ENCODE results near the gene CSNK2A3.
"Not testable (repeated sequence)": the region's sequence is repeated elsewhere in the genome, so short reads cannot be mapped to it uniquely, and the experiment has no call there.

Gene CSNK2A3

DNA sequence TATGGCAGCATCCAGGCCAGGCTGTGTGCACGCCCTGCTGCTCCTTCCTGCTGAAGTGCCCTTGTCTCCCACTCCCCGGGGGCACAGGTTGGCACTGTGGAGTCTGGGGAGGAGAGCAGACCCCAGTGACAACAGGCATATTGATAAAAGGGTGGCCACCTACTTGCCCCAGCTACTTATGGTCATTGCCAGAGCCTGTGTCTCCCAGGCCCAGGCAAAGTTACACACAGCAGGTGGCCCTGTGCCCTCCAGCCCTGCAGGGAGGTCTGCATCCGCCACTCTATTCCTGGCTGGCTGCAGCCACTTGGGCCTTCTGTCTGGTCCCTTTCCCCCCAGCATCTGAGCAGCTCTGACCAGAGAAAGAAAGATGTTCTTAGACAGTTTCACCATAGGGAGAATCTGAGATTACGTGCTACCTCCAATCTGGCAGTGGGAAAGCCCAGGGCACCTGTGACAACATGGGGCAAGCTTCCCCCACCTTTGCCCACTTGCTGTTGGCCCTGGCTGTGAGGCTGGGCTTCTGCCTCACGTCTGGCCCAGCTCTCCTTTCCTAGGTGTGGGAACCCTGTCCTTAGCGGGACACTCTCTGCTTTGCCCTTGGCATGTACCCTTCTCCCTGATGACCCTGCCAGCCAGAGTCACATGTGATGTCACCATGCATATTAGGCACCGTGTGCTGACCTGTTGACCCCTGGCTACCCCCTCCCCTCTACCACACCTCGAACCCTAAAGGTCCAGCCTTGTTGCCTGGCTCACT, 25.3 kb upstream of the CSNK2A3 start:
- DNase-seq: no peak

DNA sequence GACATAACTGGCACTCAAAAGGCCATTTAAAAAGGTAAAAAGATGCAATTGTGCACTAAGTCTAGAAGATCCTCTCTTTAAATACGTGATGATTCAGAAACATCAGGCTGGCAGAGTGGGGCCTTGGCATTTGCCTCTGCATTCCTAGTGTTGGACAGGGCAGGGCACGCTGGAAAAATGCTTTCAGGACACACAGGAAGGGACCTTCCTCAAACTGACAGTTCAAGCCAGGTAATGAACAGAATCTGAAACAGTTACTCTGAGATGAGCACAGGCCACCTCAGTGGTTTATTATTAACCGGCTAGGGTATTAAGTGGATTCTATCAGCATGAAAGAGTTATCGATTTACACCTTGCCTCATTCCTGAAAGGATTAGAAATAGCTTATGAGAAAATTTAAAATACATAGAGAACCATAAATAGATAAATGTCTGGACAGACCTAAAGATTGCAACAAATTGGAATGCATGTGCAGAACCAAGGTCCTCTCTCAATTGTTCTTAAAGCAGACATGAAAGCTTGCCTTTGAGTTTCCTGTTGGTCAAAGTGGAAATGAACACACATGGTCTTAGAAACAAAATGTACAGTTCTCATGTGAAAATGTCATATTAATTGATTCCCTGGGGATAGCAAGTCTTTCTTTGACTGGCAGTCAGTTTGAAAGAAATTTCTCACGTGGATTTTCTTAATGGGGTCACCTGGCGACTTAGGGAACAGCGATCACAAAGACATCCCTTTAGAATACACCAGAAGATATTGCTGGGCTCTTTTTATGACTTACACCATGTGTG, 21.5 kb upstream of the CSNK2A3 start:
- DNase-seq: no peak

DNA sequence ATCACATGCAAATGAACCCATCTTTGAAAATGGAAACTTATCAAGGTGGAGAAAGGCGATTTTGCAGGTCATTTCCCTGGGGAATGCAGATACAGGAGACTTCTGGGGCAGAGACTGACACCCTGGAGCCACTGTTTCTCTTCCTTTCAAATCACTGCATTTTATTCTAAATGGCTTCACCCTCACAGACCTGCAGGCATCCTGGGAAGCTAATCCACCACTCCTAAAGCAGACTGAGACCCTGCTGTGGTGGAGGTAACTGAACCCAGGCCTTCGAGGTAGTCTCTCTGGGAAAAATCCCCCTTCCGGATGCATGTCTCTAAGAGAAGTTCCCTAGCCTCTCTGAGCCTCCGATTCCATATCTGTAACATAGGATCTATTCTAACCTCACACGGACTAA, 20.9 kb upstream of the CSNK2A3 start:
- DNase-seq: no peak

DNA sequence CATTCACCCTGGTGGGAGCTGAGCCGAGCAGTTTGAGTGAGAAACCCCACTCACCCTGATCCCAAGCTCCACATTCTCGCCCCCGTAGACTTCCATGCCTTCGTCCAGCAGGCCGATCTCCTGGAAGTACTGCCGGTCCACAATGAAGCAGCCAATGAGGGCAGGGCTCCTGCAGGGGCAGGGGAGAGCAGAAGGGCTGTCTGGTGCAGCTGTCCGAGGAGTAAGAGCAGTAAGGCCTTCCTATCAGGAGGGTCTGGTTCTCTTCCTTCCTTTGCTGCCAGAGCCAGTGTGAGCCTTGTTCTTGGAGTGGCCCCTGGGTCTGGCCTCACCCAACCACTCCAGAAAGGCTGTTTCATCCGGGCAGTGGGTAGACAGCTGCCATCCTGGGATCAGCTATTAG, 19.4 kb upstream of the CSNK2A3 start:
- DNase-seq: no peak

DNA sequence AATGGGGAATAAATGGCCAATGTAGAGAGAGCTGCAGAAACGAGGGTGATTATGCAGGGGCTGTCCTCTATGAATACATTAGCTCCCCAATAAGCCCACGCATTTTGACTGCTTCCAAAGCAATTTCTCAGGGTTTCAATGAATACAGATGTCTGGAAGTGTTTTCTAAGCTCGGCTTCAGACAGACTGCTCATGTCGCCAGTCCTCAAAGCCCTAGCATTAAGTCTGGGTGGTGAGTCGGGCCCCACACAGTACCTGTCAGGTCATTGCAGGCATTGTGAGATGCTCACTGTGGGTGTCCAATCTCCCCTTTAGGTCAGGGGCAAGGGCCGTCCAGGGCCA, 17.9 kb upstream of the CSNK2A3 start:
- no peak for DNase-seq

DNA sequence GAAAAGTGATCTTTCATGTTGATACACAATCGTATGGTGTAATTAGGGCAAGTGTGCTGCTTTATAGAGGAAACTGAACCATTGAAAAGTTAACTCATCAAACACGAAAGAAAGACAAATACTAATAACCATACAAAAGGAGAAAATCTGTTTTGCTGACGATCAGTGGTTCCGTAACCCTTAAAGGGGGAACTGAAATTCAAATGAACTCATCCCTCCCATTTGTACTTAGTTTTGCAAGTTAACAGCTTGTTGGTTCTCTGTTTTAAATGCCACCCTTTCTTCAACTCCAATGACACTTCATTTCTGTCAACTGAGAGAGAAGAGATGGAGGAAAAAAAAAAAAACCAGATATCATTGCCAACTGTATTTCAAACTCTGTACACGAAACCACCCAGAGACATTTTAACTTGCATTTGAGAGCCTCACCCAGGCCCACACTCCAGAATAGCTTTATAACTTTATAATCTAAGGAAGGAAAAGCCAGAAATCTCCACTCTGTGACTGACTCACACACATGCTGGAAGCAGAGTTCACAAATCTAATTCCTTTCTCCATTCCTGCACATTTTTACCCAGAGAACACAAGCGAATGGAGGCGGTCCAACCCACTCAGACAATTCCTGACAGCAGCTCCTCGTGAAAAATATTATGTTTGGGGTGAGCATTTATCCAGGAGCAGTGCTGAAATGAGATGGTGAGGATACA, 17.4 kb upstream of the CSNK2A3 start:
- DNase-seq: no peak

DNA sequence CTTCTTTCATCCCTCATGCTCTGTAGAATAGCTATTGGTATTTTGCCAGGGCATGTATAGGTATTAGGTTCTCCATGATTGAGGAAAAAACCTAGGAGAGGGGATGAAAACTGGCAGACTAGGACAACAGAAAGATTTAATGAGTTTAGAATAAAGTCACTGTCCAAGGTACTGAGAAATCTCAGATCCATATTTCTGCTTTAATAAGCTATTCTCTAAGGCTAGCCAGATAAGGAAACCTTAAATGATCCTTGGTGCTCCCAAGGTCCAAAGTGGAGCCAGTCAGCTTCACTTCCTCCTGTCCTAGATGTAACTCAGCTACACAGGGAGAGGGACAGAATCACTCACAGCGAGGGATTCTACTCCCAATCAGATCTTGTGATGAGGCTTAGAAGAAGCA, 13.7 kb upstream of the CSNK2A3 start:
- no peak for DNase-seq

DNA sequence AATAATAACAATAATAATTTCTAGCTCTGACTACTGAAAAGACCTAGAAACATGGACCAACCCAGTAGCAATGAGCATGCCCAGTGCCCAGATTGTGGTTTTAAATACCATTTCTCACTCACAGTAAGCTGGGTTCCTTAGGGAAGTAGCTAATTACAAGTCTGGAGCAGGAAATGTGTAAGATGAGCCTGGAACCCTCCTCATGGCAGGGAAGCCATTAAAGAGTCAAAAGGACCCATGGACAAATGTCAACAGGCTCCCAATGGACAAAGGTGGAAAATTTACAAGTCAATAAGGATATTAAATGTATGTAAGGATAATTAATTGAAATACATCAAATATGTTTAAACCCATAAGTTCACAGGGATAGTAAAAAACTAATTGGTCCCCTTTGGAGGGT, 10.6 kb upstream of the CSNK2A3 start:
- no peak for DNase-seq

DNA sequence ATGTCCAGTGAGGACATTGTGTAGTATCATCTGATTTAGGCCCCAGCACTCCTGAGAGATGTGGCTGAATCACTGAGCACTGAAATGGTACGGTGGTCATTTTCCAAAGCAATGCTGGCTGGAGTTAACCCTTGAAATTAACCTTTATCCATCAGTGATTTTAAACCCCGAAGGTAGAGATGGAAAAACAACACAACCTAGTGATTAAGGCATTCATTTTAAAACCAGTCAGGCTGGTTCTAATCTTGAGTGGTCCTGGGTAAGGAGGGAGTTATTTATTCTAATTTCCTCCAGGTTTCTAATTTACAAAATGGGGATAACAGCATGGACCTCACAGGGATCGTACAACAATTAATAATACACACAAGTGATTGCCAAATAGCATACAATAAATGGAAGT, 6.6 kb upstream of the CSNK2A3 start:
- no peak for DNase-seq

DNA sequence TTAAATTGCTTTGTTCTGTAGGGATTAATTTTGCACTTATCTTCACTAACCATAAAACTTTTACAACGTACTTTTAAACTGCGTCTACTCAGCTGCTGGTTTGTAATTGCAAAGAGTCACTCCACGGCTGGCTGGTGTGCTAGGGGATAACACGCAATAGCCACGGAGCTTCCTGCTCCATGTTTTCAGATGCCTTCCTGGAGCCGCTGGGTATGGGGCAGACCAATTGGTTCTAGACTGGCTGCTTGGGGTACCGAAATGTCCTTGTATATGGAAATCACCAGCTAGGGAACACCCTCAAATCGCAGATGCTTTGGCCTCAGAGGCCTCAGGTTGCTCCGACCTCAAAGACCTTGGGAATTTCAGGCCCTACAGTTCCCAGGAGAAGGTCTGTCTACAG, 3.8 kb upstream of the CSNK2A3 start:
- DNase-seq: no peak

DNA sequence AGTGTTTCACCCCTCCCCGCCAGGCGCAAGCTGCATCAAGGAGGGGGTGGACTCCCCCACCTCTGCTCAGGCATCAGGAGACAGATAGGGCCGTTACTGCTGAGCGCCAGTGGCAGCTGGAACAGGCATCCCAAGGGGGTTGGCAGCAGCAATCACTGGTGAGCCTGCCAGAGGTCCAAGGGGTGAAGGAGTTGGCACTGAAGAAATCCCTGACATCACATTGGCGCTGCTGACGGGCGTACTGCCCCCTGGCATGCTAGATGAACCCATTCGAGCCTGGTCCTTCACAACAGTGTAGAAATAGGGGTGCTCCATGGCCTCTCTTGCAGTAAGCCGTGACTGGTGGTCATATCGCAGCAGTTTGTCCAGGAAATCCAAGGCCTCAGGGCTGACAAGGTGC, 1.2 kb downstream of the CSNK2A3 start:
- not testable (repeated sequence) for DNase-seq

DNA sequence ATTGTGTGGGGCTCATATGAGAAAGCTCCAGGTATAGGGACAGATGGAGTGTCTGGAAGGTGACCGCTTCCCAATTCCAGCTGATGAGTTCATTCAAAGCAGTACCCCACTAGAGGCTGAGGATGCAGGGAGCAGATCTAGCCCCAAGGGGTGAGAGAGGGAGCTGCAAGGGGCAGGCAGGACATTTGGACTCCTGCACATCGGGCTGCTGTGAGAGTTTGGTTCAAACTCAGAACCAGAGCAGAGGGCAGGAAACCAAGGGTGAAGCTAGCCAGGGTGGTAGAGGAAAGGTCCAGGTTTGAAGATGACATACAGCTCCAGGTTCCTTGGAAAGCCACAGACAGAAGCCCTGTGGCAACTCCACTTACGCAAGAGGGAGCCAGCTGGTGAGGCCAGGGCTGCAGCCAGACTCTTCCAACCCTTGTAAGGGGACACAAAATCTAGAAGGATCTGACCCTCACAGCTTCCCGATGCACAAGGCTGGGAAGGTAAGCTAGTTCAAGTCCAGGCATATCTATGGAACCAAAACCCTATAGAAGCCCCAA, 1.9 kb downstream of the CSNK2A3 start:
- no peak for DNase-seq

DNA sequence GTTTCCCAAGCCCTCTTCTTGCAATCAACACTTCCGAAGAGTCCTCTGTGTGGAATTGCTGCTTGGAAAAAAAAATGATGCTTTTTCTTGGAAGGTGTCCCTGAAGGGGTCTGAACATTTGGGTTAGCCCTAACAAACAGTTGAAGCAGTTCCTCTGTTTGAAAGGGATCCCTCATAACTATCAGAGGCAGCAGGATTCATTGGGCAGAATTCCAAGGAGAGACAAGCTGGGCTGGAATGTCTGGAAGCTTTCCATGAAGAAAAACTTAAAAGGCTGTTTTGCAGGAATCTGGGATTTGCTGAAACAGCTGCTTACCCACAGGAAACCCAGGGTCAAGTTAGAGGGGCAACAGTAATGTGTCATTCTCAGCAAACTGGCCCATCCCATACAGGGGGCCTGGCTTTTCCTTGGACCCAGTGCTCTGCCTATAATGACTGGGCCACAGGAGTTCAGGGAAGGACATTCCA, 3.1 kb downstream of the CSNK2A3 start:
- DNase-seq: no peak

DNA sequence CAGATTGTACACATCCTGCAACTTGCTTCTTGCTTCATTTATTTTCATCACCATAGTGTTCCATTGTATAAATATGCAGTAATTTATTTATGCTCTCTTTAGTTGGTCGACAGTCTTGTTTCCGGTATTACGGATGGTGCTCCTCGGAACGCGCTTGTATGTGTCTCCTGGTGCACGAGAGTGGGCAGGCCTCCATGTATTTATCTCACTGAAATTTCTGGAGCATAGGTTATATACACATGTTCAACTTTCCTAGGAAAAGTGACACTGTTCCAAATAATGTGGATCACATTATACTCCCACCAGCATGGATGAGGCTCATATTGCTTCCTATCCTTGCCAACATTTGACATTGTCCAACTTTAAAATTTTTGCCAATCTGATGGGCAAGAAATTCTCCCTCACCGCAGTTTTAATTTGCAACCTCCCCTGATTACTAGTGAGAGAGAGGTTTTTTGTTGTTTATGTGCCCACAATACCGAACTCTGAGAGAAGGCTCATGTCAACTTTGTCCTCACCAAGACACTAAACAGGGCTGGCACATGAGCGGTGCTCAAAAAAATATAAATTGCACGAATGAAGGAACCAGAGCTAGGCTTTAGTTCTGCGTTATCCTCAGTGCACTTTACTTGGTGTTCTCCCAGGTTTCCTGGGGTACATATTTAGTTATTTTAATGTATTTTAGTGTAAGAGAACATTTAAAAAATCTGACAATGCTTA, 3.8 kb downstream of the CSNK2A3 start:
- DNase-seq: no peak

DNA sequence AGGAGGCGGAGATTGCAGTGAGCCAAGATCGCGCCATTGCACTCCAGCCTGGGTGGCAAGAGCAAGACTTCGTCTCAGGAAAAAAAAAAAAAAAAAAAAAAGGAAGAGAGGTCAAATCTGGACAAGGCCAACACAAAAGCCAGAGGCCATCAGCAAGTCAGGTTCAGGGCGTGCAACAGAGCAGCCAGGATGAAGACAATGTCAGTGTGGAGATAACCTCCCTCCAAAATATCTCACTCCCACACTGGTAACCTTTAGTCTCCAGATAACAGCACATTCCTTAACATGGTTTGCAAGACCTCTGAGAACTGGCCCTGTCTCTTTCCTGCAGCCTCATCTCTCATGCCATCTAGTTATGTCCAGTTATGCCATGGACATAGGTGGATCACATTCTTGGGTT, 4.7 kb downstream of the CSNK2A3 start:
- no peak for DNase-seq

DNA sequence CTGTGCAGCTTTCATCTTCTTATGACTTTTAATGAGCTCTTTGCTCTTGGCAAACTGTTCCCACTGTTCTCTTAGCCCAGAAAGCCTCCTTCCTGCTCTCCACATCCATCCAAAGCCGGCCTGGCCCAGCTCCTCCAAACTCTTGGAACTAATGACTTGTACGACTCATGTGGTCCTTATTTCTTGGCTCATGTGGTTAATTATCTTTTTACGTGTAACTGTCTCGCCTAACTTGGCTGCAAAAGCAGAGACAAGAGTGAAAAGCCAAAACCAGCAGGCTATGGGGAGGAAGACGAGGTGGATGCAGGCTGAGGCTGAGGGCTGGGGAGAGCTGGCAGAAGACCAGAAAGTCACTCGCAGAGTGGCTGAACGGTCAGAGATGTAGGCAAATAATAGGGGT, 5.5 kb downstream of the CSNK2A3 start:
- no peak for DNase-seq

DNA sequence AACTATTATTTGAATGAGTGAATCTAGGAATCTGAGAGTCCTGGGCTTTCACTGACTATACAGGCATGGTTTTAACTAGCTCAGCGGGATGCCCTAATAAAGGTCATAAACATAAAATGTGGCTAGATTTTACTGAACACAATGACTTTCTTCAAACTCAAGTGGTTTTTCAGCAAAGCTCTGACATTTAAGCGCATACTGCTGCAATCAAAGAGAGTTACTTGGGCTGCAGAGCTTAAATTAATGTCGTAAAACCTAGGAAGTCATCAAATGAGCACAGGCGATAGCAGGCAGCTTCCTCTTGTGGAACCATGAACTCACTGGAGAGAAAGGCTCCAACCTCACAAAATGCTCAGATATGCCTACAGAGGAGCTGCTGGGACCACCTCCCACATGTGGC, 6.7 kb downstream of the CSNK2A3 start:
- no peak for DNase-seq

DNA sequence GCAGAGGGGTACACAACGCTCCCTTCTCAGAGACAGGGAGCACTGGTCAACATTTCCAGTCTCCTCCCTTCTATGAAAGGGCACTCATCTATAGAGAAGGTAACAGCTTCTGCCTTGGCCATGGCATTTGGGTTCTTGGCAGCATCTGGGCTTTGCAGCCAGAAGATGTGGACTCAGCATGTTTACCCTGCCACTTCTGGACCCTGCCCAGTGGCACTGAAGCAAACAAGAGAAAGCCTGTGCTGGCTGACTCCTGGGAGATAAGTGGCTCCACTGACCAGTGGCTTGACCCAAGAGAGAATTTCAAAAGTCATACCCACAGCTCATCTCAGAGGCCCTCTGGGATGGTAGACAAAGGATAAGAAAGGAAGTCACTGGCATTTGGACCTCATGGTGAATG, 8.0 kb downstream of the CSNK2A3 start:
- DNase-seq: no peak

DNA sequence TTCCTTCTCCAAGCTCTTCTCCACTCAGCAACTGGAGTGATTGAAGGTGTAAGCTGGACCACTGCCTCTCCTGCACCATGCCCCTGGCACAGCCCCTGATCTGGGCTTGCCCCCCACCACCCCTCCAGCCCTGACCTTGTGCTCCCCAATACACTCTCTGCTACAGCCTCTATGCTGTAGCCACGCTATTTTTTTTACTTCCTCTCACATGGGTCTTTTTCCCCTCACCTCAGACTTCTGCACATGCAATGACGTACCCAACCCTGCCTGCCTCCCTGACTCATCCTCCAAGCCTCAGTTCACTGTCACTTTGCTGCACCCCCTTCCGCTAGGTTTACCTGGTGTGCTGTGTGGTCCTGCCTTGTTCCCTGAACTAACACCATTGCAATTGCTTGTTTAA, 9.0 kb downstream of the CSNK2A3 start:
- DNase-seq: no peak

DNA sequence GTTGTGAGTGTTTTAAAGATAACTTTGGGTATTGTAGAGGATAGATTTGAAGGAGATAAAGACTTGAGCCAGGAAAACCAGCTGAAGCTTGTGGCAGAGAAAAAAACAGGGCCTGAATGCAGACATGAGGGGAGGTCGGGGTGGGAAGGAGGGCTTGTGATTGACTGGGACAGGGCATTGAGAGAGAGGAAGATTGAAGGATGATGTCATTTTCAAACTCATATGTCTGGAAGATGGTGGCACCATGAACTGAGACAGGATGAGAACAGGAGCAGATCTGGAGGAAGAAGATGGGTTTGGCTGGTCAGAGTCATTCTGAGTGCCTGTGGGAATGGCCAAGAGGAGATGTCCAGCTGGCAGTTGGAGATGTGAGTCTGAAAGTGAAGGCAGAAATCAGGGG, 14.7 kb downstream of the CSNK2A3 start:
- no peak for DNase-seq

DNA sequence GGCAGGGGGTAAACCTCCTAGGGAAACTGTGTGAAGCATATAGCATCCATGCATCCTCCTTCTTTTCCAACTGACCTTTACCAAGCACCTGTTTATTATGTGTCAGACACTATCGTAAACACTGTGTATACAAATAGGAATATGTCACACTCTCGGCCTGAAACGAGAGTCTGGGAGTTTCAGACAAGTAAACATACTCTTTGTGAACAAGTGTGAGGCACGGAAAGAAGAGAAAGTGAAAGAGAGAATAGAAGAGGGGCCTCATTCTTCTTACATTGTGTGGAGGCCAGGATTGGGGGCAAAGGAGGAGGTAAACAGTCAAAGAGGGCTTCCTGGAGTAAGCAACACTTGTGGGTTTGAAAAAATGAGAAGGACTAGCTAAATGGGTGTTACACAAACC, 16.4 kb downstream of the CSNK2A3 start:
- DNase-seq: no peak

DNA sequence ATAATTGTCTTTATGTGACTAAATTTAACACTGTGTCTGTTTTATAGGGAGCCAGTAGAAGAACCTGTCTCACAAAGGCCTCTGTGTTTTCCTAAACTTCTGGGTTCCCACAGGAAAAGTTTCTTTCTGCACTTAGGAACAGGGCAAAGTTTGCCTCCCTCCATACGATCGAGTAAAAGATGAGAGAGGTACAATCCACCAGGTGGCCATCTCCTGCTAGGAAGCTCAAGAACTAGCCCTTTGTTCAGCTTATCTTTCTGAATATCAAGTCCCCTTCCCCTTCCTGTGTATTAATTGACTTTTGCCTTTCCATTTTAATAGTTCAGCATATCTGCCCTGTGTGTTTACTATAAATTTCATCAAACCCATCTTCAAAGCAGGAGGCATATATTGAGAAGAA, 18.0 kb downstream of the CSNK2A3 start:
- DNase-seq: no peak

DNA sequence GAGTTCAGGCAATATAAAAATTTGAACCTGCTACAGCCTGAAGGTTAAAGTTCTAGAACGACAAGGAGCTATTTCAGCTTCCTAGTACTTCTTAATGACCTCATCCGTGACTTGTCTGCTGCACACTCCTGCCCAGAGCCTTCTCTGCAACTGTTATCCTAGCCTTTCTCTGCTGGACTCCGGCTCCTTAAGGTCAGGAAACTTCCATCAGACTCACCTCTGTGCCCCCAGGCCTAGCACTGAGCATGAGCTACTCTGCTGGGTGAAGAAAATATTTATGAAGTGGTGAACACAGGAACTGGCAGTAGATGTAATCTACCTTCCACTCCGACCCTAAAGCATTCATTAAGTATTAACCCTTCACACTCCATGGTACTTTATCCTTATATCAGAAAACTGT, 18.4 kb downstream of the CSNK2A3 start:
- DNase-seq: no peak
